ENCODE measurements around the gene UBE2L5. TPM values are rescaled to one million over a fixed set of nuclear protein-coding genes. Genes with fewer than 3 reads are reported as not detected.

Gene UBE2L5
- total and polyA plus RNA-seq, 2 of the 4 experiments (the other 2 are of a cell fraction): 0.18 TPM; not detected in 1

GRCh38 chr13:30403456-30403855 lies 18.8 kb upstream of the UBE2L5 start:
- ChIA-PET POLR2A (ENCODE audit: unreplicated experiment) (no interaction called here), CTCF (no interaction called here)
- no peak overlapping the region for H3K18ac ChIP-seq (ENCODE audit: low read depth, low read length)
- dilution Hi-C loops (cut with HindIII; ENCODE audit: low sequenced_read_pairs, unreplicated experiment): no loop called here
- no peak overlapping the region for H3K14ac ChIP-seq (replicated peaks; ENCODE audit: low read depth, low read length)
- H3K9me3 ChIP-seq (ENCODE audit: control insufficient read depth, insufficient read depth, low read length): no peaks in the 10 kb centered on the region
- H4K8ac ChIP-seq (ENCODE audit: low read depth in 2 of 2, low read length in 2 of 2): no peak overlapping the region
- intact Hi-C loops (cut with micrococcal nuclease): loop anchor here (10.0 kb wide), 1 partner anchor 461 kb away; no protein-coding TSS in a partner anchor
- no peaks in the 10 kb centered on the region for H4K20me1 ChIP-seq (ENCODE audit: insufficient read depth, low read length)
- no peak overlapping the region for H2AFZ ChIP-seq (replicated peaks; ENCODE audit: low read length, poor library complexity)
- H3K23ac ChIP-seq (ENCODE audit: low read depth, low read length): no peak overlapping the region
- no peak for DNase-seq
- H3K27ac ChIP-seq (ENCODE audit: insufficient read depth, low read length): no peak overlapping the region
- H3K9ac ChIP-seq (ENCODE audit: low read depth, low read length): no peak overlapping the region
- no peak overlapping the region for H2BK20ac ChIP-seq (ENCODE audit: low read depth, low read length)
- no peaks in the 10 kb centered on the region for H3K79me1 ChIP-seq (ENCODE audit: low read depth in 1 of 2, low read length in 2 of 2)
- peaks cover 2% of the 10 kb centered on the region; the same call in 1 of the 2 replicates for H3K4me1 ChIP-seq (ENCODE audit: control insufficient read depth, insufficient read depth, low read length)
- H3K4me3 ChIP-seq (ENCODE audit: insufficient read depth, low read depth, low read length): no peak overlapping the region
- no peak overlapping the region for H2BK15ac ChIP-seq (ENCODE audit: low read depth, low read length)
- H2AK5ac ChIP-seq (ENCODE audit: low read depth, low read length): no peak overlapping the region
- H2BK5ac ChIP-seq (ENCODE audit: low read depth, low read length, poor library complexity, severe bottlenecking): no peak overlapping the region
- H4K91ac ChIP-seq (ENCODE audit: insufficient read depth, low read depth, low read length): no peak overlapping the region
- in situ Hi-C loops (cut with MboI; ENCODE audit: low sequenced_read_pairs): no loop called here
- no peak overlapping the region for H2AK9ac ChIP-seq (replicated peaks; ENCODE audit: low read depth, low read length, poor library complexity)
- no CpG with 5 or more reads among the region's 6 CpGs for WGBS, 2 experiments (ENCODE audit: extremely low coverage in 2 of 2, insufficient read length in 1 of 2)
- no peak overlapping the region for H4K5ac ChIP-seq (ENCODE audit: low read depth, low read length)
- no peaks in the 10 kb centered on the region for H3K9me1 ChIP-seq (ENCODE audit: insufficient read depth, low read length)
- no peak overlapping the region for H2BK120ac ChIP-seq (ENCODE audit: low read depth, low read length)
- H3K36me3 ChIP-seq (ENCODE audit: control insufficient read depth, insufficient read depth, low read length): no peaks in the 10 kb centered on the region
- H3K27me3 ChIP-seq (ENCODE audit: control insufficient read depth, insufficient read depth, low read length): peaks cover 1% of the 10 kb centered on the region
- TF ChIP-seq ELK1 (IDR thresholded peaks at IDR 0.05; ENCODE audit: borderline replicate concordance, low read depth, low read length): no peak
- TF ChIP-seq SMC3 (IDR thresholded peaks at IDR 0.05; ENCODE audit: low read depth, low read length): no peak
- TF ChIP-seq POLR2A (IDR thresholded peaks at IDR 0.05; ENCODE audit: low read depth, low read length): no peak
- TF ChIP-seq RFX5 (IDR thresholded peaks at IDR 0.05; ENCODE audit: low read depth, low read length): no peak
- TF ChIP-seq BHLHE40 (IDR thresholded peaks at IDR 0.05; ENCODE audit: low read depth, low read length): no peak
- no peak for TF ChIP-seq CTCF (conservative IDR thresholded peaks at IDR 0.05; ENCODE audit: low read depth, low read length)
- TF ChIP-seq MXI1 (IDR thresholded peaks at IDR 0.05; ENCODE audit: borderline replicate concordance, low read depth, low read length): no peak
- TF ChIP-seq USF2 (IDR thresholded peaks at IDR 0.05; ENCODE audit: low read depth, low read length): no peak
- no peak for TF ChIP-seq MAFK (IDR thresholded peaks at IDR 0.05; ENCODE audit: low read depth, low read length)
- no peak for TF ChIP-seq CHD1 (IDR thresholded peaks at IDR 0.05; ENCODE audit: low read depth, low read length)
- no peak for TF ChIP-seq MAZ (IDR thresholded peaks at IDR 0.05; ENCODE audit: borderline replicate concordance, low read depth, low read length)
- TF ChIP-seq FOS (IDR thresholded peaks at IDR 0.05; ENCODE audit: low read depth, low read length): no peak
- no peak for TF ChIP-seq CEBPB (IDR thresholded peaks at IDR 0.05; ENCODE audit: low read depth, low read length)
- TF ChIP-seq NFE2L2 (IDR thresholded peaks at IDR 0.05; ENCODE audit: low read depth, low read length): no peak
- TF ChIP-seq RCOR1 (IDR thresholded peaks at IDR 0.05; ENCODE audit: insufficient replicate concordance, low read length): no peak
- no peak for TF ChIP-seq RAD21 (IDR thresholded peaks at IDR 0.05; ENCODE audit: low read length)
- ATAC-seq (ENCODE audit: low read depth): no peak
- H3K4me2 ChIP-seq (ENCODE audit: low read depth, low read length): no peak overlapping the region
- H3K4ac ChIP-seq (ENCODE audit: low read depth, low read length): no peak overlapping the region
- BruUV-seq (replicated peaks): no TSS peak
- no peak overlapping the region for H3K56ac ChIP-seq (ENCODE audit: extremely low read depth, insufficient read depth, low read length)
